H1 (cell line): ENCODE measurements around the gene ARHGAP26. TPM values are rescaled to one million over a fixed set of nuclear protein-coding genes. Genes with fewer than 3 reads are reported as not detected.

Experiments
- CTCF ChIA-PET: fragments of 300-600 bp; sonication (Branson Sonifier 250); formaldehyde crosslinking; loops from one replicate; lab custom pipeline; 2021; ENCODE audit not compliant: partially characterized antibody; lab: Charles Lee
- POLR2A ChIA-PET: fragments of 300-600 bp; sonication (Branson Sonifier 250); formaldehyde crosslinking; loops from one replicate; lab custom pipeline; 2021; ENCODE audit warnings: inconsistent platforms; ENCODE audit not compliant: partially characterized antibody; lab: Charles Lee
- DNase-seq, 2 experiments: peaks; one replicate each; pipeline versions ENCODE4 v3.0.0 to v3.0.0-alpha.2; 2010 to 2022; ENCODE audit warnings: low spot score in 2 of 2, low read depth in 1 of 2, mixed read lengths in 1 of 2
- FAIRE-seq: peaks from 2 replicates; lab custom pipeline; 2011; peaks lifted over from hg19 to GRCh38; lab: Jason Lieb, UNC
- H2AFZ ChIP-seq: 2 replicates; pipeline ENCODE4 v1.8.1; 2012; ENCODE audit warnings: low read length, inconsistent platforms
- H2AK5ac ChIP-seq: 2 replicates; pipeline ENCODE4 v1.6.1; 2013; ENCODE audit warnings: low read depth, low read length
- H2BK120ac ChIP-seq: replicated peaks from 2 replicates; pipeline ENCODE3; 2013; ENCODE audit warnings: low read depth, low read length, inconsistent platforms
- H2BK12ac ChIP-seq: 2 replicates; pipeline ENCODE4 v1.6.1; 2013; ENCODE audit warnings: low read depth, low read length
- H2BK15ac ChIP-seq: 2 replicates; pipeline ENCODE4 v1.6.1; 2013; ENCODE audit warnings: low read length
- H2BK20ac ChIP-seq: 2 replicates; pipeline ENCODE4 v1.6.1; 2013; ENCODE audit warnings: low read length
- H2BK5ac ChIP-seq: 2 replicates; pipeline ENCODE4 v1.6.1; 2013; ENCODE audit warnings: low read depth, low read length
- H3K14ac ChIP-seq: 2 replicates; pipeline ENCODE4 v1.6.1; 2013; ENCODE audit warnings: inconsistent platforms; ENCODE audit not compliant: insufficient read length
- H3K18ac ChIP-seq: 2 replicates; pipeline ENCODE4 v1.6.1; 2013; ENCODE audit warnings: low read length; ENCODE audit errors: extremely low read depth
- H3K23ac ChIP-seq: 2 replicates; pipeline ENCODE4 v1.6.1; 2013; ENCODE audit warnings: inconsistent platforms; ENCODE audit not compliant: insufficient read length
- H3K23me2 ChIP-seq: 2 replicates; pipeline ENCODE4 v1.6.1; 2013; ENCODE audit warnings: low read depth, low read length
- H3K27ac ChIP-seq: 2 replicates; pipeline ENCODE4 v1.6.1; 2011; ENCODE audit warnings: low read depth, low read length, inconsistent platforms
- H3K27me3 ChIP-seq, 4 experiments: replicated peaks in 1 of 4; 1 replicate in 1 of 4; 2 replicates in 3 of 4; pipeline versions ENCODE4 v1.6.1 to v1.8.1; 2011 to 2013; ENCODE audit warnings: low read length in 3 of 4, mild to moderate bottlenecking in 3 of 4, inconsistent platforms in 2 of 4, mixed read lengths in 2 of 4, moderate library complexity in 1 of 4; ENCODE audit not compliant: control insufficient read depth in 3 of 4, insufficient read depth in 3 of 4; ENCODE audit errors: extremely low read depth in 1 of 4
- H3K36me3 ChIP-seq, 4 experiments: 2 replicates each; pipeline versions ENCODE4 v1.6.1 to v1.8.1; 2011 to 2013; ENCODE audit warnings: mild to moderate bottlenecking in 4 of 4, low read length in 3 of 4, moderate library complexity in 2 of 4, control low read depth in 1 of 4, inconsistent platforms in 1 of 4; ENCODE audit not compliant: insufficient read depth in 4 of 4, control insufficient read depth in 2 of 4
- H3K4ac ChIP-seq: replicated peaks from 2 replicates; pipeline ENCODE3; 2013; ENCODE audit warnings: low read length, low read depth, mixed read lengths, inconsistent platforms; ENCODE audit not compliant: insufficient read length
- H3K4me1 ChIP-seq, 4 experiments: replicated peaks in 1 of 4; 1 replicate in 1 of 4; 2 replicates in 3 of 4; pipeline versions ENCODE4 v1.6.1 to v1.8.1; 2011 to 2013; ENCODE audit warnings: low read length in 3 of 4, inconsistent platforms in 2 of 4, mixed read lengths in 1 of 4; ENCODE audit not compliant: insufficient read depth in 4 of 4, control insufficient read depth in 3 of 4
- H3K4me2 ChIP-seq, 2 experiments: 2 replicates each; pipeline versions ENCODE4 v1.6.1 to v1.8.1; 2011 to 2013; ENCODE audit warnings: low read depth in 2 of 2, low read length in 2 of 2, control low read depth in 1 of 2, inconsistent platforms in 1 of 2, mild to moderate bottlenecking in 1 of 2; ENCODE audit not compliant: insufficient read depth in 1 of 2
- H3K4me3 ChIP-seq, 4 experiments: fragments of 200-600, 300-600 bp in 1 of 4; sonication (generic), shearing (Covaris generic), sonication (Bioruptor Twin) in 1 of 4; 2 replicates each; pipeline versions ENCODE4 v1.5.1 to v1.8.1; 2011 to 2016; ENCODE audit warnings: low read length in 4 of 4, low read depth in 3 of 4, control low read depth in 2 of 4, inconsistent platforms in 2 of 4, mild to moderate bottlenecking in 2 of 4, mixed read lengths in 1 of 4, moderate library complexity in 1 of 4; ENCODE audit not compliant: insufficient read depth in 2 of 4; ENCODE audit errors: extremely low read depth in 1 of 4
- H3K56ac ChIP-seq: replicated peaks from 2 replicates; pipeline ENCODE3; 2013; ENCODE audit warnings: low read depth, mild to moderate bottlenecking, mixed read lengths, low read length, inconsistent platforms; ENCODE audit not compliant: insufficient read length
- H3K79me1 ChIP-seq: 2 replicates; pipeline ENCODE4 v1.6.1; 2013; ENCODE audit warnings: low read depth, low read length, control low read depth
- H3K79me2 ChIP-seq, 2 experiments: 2 replicates each; pipeline versions ENCODE4 v1.6.1 to v1.8.1; 2012 to 2013; ENCODE audit warnings: low read length in 2 of 2, mild to moderate bottlenecking in 2 of 2, inconsistent platforms in 1 of 2; ENCODE audit not compliant: insufficient read depth in 2 of 2, control insufficient read depth in 1 of 2
- H3K9ac ChIP-seq, 4 experiments: replicated peaks in 1 of 4; 1 replicate in 1 of 4; 2 replicates in 3 of 4; pipeline versions ENCODE4 v1.6.1 to v1.8.1; 2011 to 2013; ENCODE audit warnings: low read depth in 3 of 4, low read length in 3 of 4, control low read depth in 2 of 4, mild to moderate bottlenecking in 2 of 4, moderate library complexity in 2 of 4, inconsistent platforms in 1 of 4; ENCODE audit errors: extremely low read depth in 1 of 4
- H3K9me3 ChIP-seq, 2 experiments: 2 replicates each; pipeline versions ENCODE4 v1.6.1 to v1.8.1; 2012 to 2013; ENCODE audit warnings: mild to moderate bottlenecking in 2 of 2, moderate library complexity in 2 of 2, control low read depth in 1 of 2, inconsistent platforms in 1 of 2, low read depth in 1 of 2, low read length in 1 of 2, mixed read lengths in 1 of 2; ENCODE audit not compliant: insufficient read depth in 2 of 2
- H4K20me1 ChIP-seq, 2 experiments: replicated peaks in 1 of 2; 2 replicates each; pipeline versions ENCODE3 to v1.8.1; 2011 to 2013; ENCODE audit warnings: inconsistent platforms in 2 of 2, low read length in 2 of 2, mild to moderate bottlenecking in 1 of 2; ENCODE audit not compliant: insufficient read depth in 2 of 2, control insufficient read depth in 1 of 2
- H4K5ac ChIP-seq: 2 replicates; pipeline ENCODE4 v1.6.1; 2013; ENCODE audit warnings: low read length, low read depth, mixed read lengths, inconsistent platforms; ENCODE audit not compliant: insufficient read length
- H4K8ac ChIP-seq: 2 replicates; pipeline ENCODE4 v1.8.0; 2013; ENCODE audit warnings: mild to moderate bottlenecking, moderate library complexity, low read length, inconsistent platforms; ENCODE audit not compliant: insufficient read depth; ENCODE audit errors: extremely low read depth
- H4K91ac ChIP-seq: replicated peaks from 2 replicates; pipeline ENCODE3; 2013; ENCODE audit warnings: low read length, mixed read lengths, inconsistent platforms; ENCODE audit not compliant: insufficient read length
- ASH2L ChIP-seq: fragments of 200-600, 300-600 bp; sonication (generic); IDR thresholded peaks from one replicate; pipeline ENCODE4 v1.7.1; 2017; ENCODE audit warnings: low read length
- CBX5 ChIP-seq: fragments of 300-800, 300-1000 bp; sonication (generic); IDR thresholded peaks from 2 replicates; pipeline ENCODE4 v1.7.1; 2016; ENCODE audit warnings: antibody characterized with exemption, low read length, low read depth
- CTCF ChIP-seq, 3 experiments: IDR thresholded peaks; 1 replicate in 2 of 3; 2 replicates in 1 of 3; pipeline versions ENCODE4 v1.5.1 to v1.6.1; 2011; ENCODE audit warnings: low read length in 3 of 3, mild to moderate bottlenecking in 3 of 3, inconsistent platforms in 2 of 3, low read depth in 1 of 3, moderate library complexity in 1 of 3; ENCODE audit not compliant: insufficient read depth in 1 of 3; ENCODE audit errors: control extremely low read depth in 1 of 3
- EGR1 ChIP-seq: IDR thresholded peaks from 2 replicates; pipeline ENCODE4 v1.6.1; 2011; ENCODE audit warnings: low read depth, low read length, borderline replicate concordance
- KDM4A ChIP-seq: IDR thresholded peaks from one replicate; pipeline ENCODE4 v1.7.1; 2012; ENCODE audit warnings: low read depth, mild to moderate bottlenecking, moderate library complexity, low read length, inconsistent platforms; ENCODE audit not compliant: severe bottlenecking
- POU5F1 ChIP-seq: IDR thresholded peaks from 2 replicates; pipeline ENCODE4 v1.6.1; 2011; ENCODE audit warnings: low read depth, mild to moderate bottlenecking, low read length, moderate library complexity
- SP4 ChIP-seq: IDR thresholded peaks from 2 replicates; pipeline ENCODE4 v1.6.1; 2012; ENCODE audit warnings: low read length, inconsistent platforms
- WGBS, 2 experiments: shearing (Covaris generic) in 1 of 2; methylation state at CpG; one replicate each; pipeline versions ENCODE4 v1.1.6 to v1.1.7; 2013 to 2015; ENCODE audit warnings: low lambda C conversion rate in 2 of 2, mixed read lengths in 2 of 2, inconsistent platforms in 1 of 2, low coverage in 1 of 2, missing lambda C conversion rate in 1 of 2; ENCODE audit not compliant: insufficient replicate concordance in 2 of 2, insufficient coverage in 1 of 2, insufficient read length in 1 of 2; ENCODE audit errors: extremely low coverage in 1 of 2, missing lambda C conversion rate in 1 of 2; 5-methylcytosine and 5-hydroxymethylcytosine counted together
- polyA plus RNA-seq, 7 experiments: library from polyadenylated mRNA; depleted of rRNA in 3 of 7; stranded (reverse) in 5 of 7; unstranded in 2 of 7; fragments of >200 nt in 5 of 7; fragments of 200-250 nt in 2 of 7; gene quantifications; 1 replicate in 5 of 7; 2 replicates in 1 of 7; 4 replicates in 1 of 7; pipeline versions ENCODE4 v1.2.1 to v1.2.3, GENCODE V29; 2011 to 2013; ENCODE audit warnings: missing spikeins in 2 of 7, mixed read lengths in 2 of 7
- total RNA-seq: library from RNA; stranded (reverse); fragmentation: NEBNext Ultra II Directional; extraction: Animal tissue kit (Norgen Biotek cat#: 25700); gene quantifications from 2 replicates; pipeline ENCODE4 v1.2.1, GENCODE V29; 2021
- TF ChIP-seq, protein P1 (sequence below): IDR thresholded peaks from 2 replicates; pipeline ENCODE4 v1.6.1; 2012; ENCODE audit warnings: low read length, inconsistent platforms

The ARHGAP26 gene
- total and polyA plus RNA-seq, 2 of the 8 experiments (the other 6 are each of a cell fraction or from before 2014, with no cell fraction given), result 7.1 to 24.8 TPM

DNA sequence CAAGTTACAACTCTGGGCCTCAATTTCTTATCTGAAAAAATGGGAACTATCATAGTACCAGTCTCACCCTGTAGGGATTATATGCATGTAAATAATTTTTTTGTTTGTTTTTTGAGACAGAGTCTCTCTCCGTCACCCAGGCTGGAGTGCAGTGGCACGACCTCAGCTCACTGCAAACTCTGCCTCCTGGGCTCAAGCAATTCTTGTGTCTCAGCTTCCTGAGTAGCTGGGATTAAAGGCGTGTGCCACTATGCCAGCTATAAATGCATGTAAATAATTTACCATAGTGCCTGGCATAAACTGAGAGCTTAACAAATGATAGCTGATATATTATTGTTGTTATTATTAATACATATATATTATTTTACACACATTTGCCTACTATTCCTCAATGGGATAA, 3.0 kb upstream of the ARHGAP26 start:
- H3K18ac ChIP-seq, result no peak overlapping the region
- no peak overlapping the region for H3K4ac ChIP-seq
- no peaks in the 10 kb centered on the region for H3K79me1 ChIP-seq
- CTCF ChIA-PET, result interaction anchor here (0.8 to 10.9 kb wide), 14 partner anchors 15 to 180 kb away, joined by 3 to 99 read pairs (median 6); no protein-coding TSS in a partner anchor
- H4K91ac ChIP-seq, result no peak overlapping the region
- peaks cover 0 to 10% (median 5%) of the 10 kb centered on the region in 4 experiments; a peak in 5 of 7 replicates for H3K4me1 ChIP-seq
- H2BK15ac ChIP-seq, result no peak overlapping the region
- no peak overlapping the region for H2BK12ac ChIP-seq
- no peak overlapping the region for H3K14ac ChIP-seq
- no peak overlapping the region for H3K23ac ChIP-seq
- H3K56ac ChIP-seq, result no peak overlapping the region
- no peak overlapping the region for H3K27ac ChIP-seq
- H3K27me3 ChIP-seq, result peaks cover 0 to 7% (median 2%) of the 10 kb centered on the region in 4 experiments; a peak in 4 of 7 replicates
- no peaks in the 10 kb centered on the region for H3K36me3 ChIP-seq
- no peak overlapping the region for H2BK120ac ChIP-seq
- H2AK5ac ChIP-seq, result no peak overlapping the region
- no peak overlapping the region for H3K4me2 ChIP-seq
- H2BK5ac ChIP-seq, result no peak overlapping the region
- DNase-seq (no peak), FAIRE-seq (no peak)
- H3K9me3 ChIP-seq, result no peaks in the 10 kb centered on the region
- 89% methylated on average over 3 of the region's 3 CpGs; no CpG with 5 or more reads in 1 of the 2 experiments for whole genome bisulfite sequencing, 2 experiments
- H4K8ac ChIP-seq, result no peak overlapping the region
- H3K4me3 ChIP-seq, result no peak overlapping the region
- H3K79me2 ChIP-seq, result peaks cover 0 to 10% of the 10 kb centered on the region in 2 experiments; a peak in 2 of 4 replicates
- no peak overlapping the region for H2BK20ac ChIP-seq
- H3K9ac ChIP-seq, result no peak overlapping the region
- H4K20me1 ChIP-seq, result peaks cover 2 to 5% of the 10 kb centered on the region in 2 experiments
- peaks cover 15% of the 10 kb centered on the region for H3K23me2 ChIP-seq
- H4K5ac ChIP-seq, result no peak overlapping the region
- no peak overlapping the region for H2AFZ ChIP-seq
- POLR2A ChIA-PET, result interaction anchor here (1.3 kb wide), 1 partner anchor 14 kb away, joined by 3 read pairs; no protein-coding TSS in a partner anchor
- TF ChIP-seq ASH2L, result no peak
- TF ChIP-seq SP4, result no peak
- TF ChIP-seq POU5F1, result no peak
- TF ChIP-seq CBX5, result no peak
- TF ChIP-seq EGR1, result no peak
- TF ChIP-seq KDM4A, result no peak
- no peak for TF ChIP-seq CTCF (IDR thresholded peaks at IDR 0.05; ENCODE audit: control extremely low read depth in 1 of 3, insufficient read depth in 1 of 3, low read depth in 1 of 3, low read length in 3 of 3)
- TF ChIP-seq, protein P1, sequence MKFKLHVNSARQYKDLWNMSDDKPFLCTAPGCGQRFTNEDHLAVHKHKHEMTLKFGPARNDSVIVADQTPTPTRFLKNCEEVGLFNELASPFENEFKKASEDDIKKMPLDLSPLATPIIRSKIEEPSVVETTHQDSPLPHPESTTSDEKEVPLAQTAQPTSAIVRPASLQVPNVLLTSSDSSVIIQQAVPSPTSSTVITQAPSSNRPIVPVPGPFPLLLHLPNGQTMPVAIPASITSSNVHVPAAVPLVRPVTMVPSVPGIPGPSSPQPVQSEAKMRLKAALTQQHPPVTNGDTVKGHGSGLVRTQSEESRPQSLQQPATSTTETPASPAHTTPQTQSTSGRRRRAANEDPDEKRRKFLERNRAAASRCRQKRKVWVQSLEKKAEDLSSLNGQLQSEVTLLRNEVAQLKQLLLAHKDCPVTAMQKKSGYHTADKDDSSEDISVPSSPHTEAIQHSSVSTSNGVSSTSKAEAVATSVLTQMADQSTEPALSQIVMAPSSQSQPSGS, result no peak
